ENCODE measurements around the gene AKR1C1. TPM values are rescaled to one million over a fixed set of nuclear protein-coding genes. Genes with fewer than 3 reads are reported as not detected.
"Not testable (repeated sequence)": the region's sequence is repeated elsewhere in the genome, so short reads cannot be mapped to it uniquely, and the experiment has no call there.

Gene AKR1C1
- total and polyA plus RNA-seq, 3 donors from 2014 or later, result 23.2 to 30.8 (median 26.3) TPM

- 38 to 63% methylated on average over 5 of the region's 5 CpGs for WGBS, 2 donors
- Histone ChIP-seq H3K36me3 (ENCODE audit: low read depth, missing control alignments) (no peaks in the 10 kb centered on the region), H3K4me3 (no peak overlapping the region), H3K4me1 (peaks cover 12% of the 10 kb centered on the region), H3K27ac (peak overlapping the region in 1 of 2 donors; percentile 73), H3K27me3 (no peaks in the 10 kb centered on the region), H3K9me3 (no peaks in the 10 kb centered on the region)
- TF ChIP-seq POLR2A (IDR thresholded peaks at IDR 0.05) (no peak), CTCF (IDR thresholded peaks at IDR 0.05) (no peak)
- DNase-seq, result peak; percentile 45
- intact Hi-C loops (cut with DNase I; ENCODE audit: low total_unique reads), result no loop called here
Measured at GRCh38 chr10:4947635-4948596, 15.3 kb upstream of the AKR1C1 start.

- DNase-seq; intact Hi-C loops (cut with DNase I; ENCODE audit: low total_unique reads); H3K4me1 ChIP-seq; H3K27me3 ChIP-seq; H3K9me3 ChIP-seq; H3K36me3 ChIP-seq (ENCODE audit: low read depth, missing control alignments); H3K4me3 ChIP-seq: not testable (repeated sequence)
- 50 to 59% methylated on average over 3 to 5 of the region's 5 CpGs for WGBS, 2 donors
- peak overlapping the region in 1 of 2 donors; percentile 30 for H3K27ac ChIP-seq
Measured at GRCh38 chr10:4951512-4952162, 11.6 kb upstream of the AKR1C1 start.

- DNase-seq, result no peak
- H3K9me3 ChIP-seq, result no peaks in the 10 kb centered on the region
- H3K27ac ChIP-seq, result no peak overlapping the region
- H3K27me3 ChIP-seq, result no peaks in the 10 kb centered on the region
- TF ChIP-seq CTCF (IDR thresholded peaks at IDR 0.05), result no peak
- no peak for TF ChIP-seq POLR2A (IDR thresholded peaks at IDR 0.05)
- no peaks in the 10 kb centered on the region for H3K36me3 ChIP-seq (ENCODE audit: low read depth, missing control alignments)
- intact Hi-C loops (cut with DNase I; ENCODE audit: low total_unique reads), result no loop called here
- H3K4me3 ChIP-seq, result no peak overlapping the region
- H3K4me1 ChIP-seq, result peaks cover 1% of the 10 kb centered on the region
Measured at GRCh38 chr10:4953405-4953804, 9.8 kb upstream of the AKR1C1 start.

GRCh38 chr10:4956088-4956487 lies 7.1 kb upstream of the AKR1C1 start:
- intact Hi-C loops (cut with DNase I; ENCODE audit: low total_unique reads); H3K36me3 ChIP-seq (ENCODE audit: low read depth, missing control alignments); H3K27me3 ChIP-seq; H3K4me1 ChIP-seq; H3K4me3 ChIP-seq; H3K9me3 ChIP-seq; DNase-seq; H3K27ac ChIP-seq: not testable (repeated sequence)
- WGBS, 2 donors, result 74 to 95% methylated on average over 4 of the region's 7 CpGs

- H3K9me3 ChIP-seq; H3K27me3 ChIP-seq; H3K4me1 ChIP-seq; DNase-seq; H3K4me3 ChIP-seq; H3K36me3 ChIP-seq (ENCODE audit: low read depth, missing control alignments); intact Hi-C loops (cut with DNase I; ENCODE audit: low total_unique reads); H3K27ac ChIP-seq: not testable (repeated sequence)
- whole genome bisulfite sequencing, 2 donors, result 76% methylated on average over 5 of the region's 5 CpGs
Measured at GRCh38 chr10:4956955-4957645, 6.1 kb upstream of the AKR1C1 start.

GRCh38 chr10:4961558-4961957 lies 1.7 kb upstream of the AKR1C1 start:
- H3K27me3 ChIP-seq; H3K9me3 ChIP-seq; H3K36me3 ChIP-seq (ENCODE audit: low read depth, missing control alignments); H3K27ac ChIP-seq; DNase-seq; H3K4me3 ChIP-seq; H3K4me1 ChIP-seq; intact Hi-C loops (cut with DNase I; ENCODE audit: low total_unique reads): not testable (repeated sequence)
- 91 to 97% methylated on average over 11 of the region's 11 CpGs for WGBS, 2 donors

- H3K9me3 ChIP-seq; H3K27me3 ChIP-seq; DNase-seq; H3K27ac ChIP-seq; H3K4me3 ChIP-seq; H3K36me3 ChIP-seq (ENCODE audit: low read depth, missing control alignments); H3K4me1 ChIP-seq; intact Hi-C loops (cut with DNase I; ENCODE audit: low total_unique reads): not testable (repeated sequence)
- 60 to 62% methylated on average over 1 of the region's 1 CpG for WGBS, 2 donors
Measured at GRCh38 chr10:4962308-4962707, 907 bp upstream of the AKR1C1 start.

GRCh38 chr10:4963815-4964154 lies 570 bp downstream of the AKR1C1 start:
- intact Hi-C loops (cut with DNase I; ENCODE audit: low total_unique reads); H3K4me1 ChIP-seq; H3K27ac ChIP-seq; H3K27me3 ChIP-seq; H3K36me3 ChIP-seq (ENCODE audit: low read depth, missing control alignments); H3K9me3 ChIP-seq; DNase-seq: not testable (repeated sequence)
- peak overlapping the region in 1 of 2 donors; percentile 31 for H3K4me3 ChIP-seq
- WGBS, 2 donors, result 28 to 33% methylated on average over 4 of the region's 4 CpGs

- H3K9me3 ChIP-seq; DNase-seq; intact Hi-C loops (cut with DNase I; ENCODE audit: low total_unique reads); H3K27ac ChIP-seq; H3K4me1 ChIP-seq; H3K27me3 ChIP-seq; H3K4me3 ChIP-seq; H3K36me3 ChIP-seq (ENCODE audit: low read depth, missing control alignments): not testable (repeated sequence)
- WGBS, 2 donors, result 94% methylated on average over 4 of the region's 4 CpGs
Measured at GRCh38 chr10:4965763-4966162, 2.5 kb downstream of the AKR1C1 start.

Data from testis (tissue), 3 donors.